HEK293T (cell line): ENCODE data around the gene KIF26B.

Source experiments
- ARNT ChIP-seq: fragments of 450-650 bp; IDR thresholded peaks from 2 replicates; pipeline ENCODE4 v1.6.1; 2017; ENCODE audit warnings: mild to moderate bottlenecking
- FOXM1 ChIP-seq: fragments of 450-650 bp; IDR thresholded peaks from 2 replicates; pipeline ENCODE4 v1.6.1; 2017; ENCODE audit warnings: mild to moderate bottlenecking, borderline replicate concordance

DNA sequence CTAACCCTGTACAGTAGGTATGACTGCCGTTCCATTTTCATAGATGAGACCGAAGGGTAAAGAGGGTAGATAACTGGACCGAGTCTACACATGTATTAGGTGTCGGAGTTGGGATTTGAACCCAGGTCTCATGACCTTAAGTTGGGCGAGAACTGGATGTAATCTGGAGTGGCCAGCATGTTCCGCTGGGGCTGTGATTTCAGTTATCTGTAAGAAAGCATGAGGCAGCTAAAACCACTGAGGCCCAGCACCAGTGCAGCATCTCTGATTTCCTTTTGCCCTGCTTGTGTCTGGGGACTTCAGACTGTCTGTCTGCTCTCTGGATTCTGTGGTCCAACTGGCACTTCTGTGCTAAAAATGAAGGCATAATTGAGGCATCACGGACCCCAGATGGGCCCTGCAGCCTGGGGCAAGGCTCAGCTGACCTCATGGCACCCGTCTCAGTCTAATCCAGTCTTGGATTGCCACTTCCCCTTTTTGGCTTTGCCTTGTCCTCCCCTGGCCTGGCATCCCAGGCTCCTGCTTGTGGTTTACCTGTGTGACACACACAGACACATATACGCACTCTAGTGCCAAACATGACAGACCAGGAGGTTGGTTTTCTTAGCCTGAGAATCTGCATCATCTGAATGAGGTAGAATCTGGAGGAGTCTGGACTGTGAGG lies 180.2 kb downstream of the KIF26B start:
- no peak for TF ChIP-seq FOXM1
- TF ChIP-seq ARNT: no peak
